A549 (cell line): ENCODE results near the gene LRRC41.

Experiments used
- EP300 ChIP-seq, 2 experiments: fragments of >200 bp; sonication (Bioruptor Twin); formaldehyde crosslinking; IDR thresholded peaks; 2 replicates in 1 of 2; 3 replicates in 1 of 2; pipeline ENCODE4 v1.6.1; 2016 to 2017
- FOSB ChIP-seq: fragments of 250-450 bp; sonication (Bioruptor Pico); IDR thresholded peaks from 2 replicates; pipeline ENCODE4 v1.5.0; 2020; ENCODE audit warnings: mild to moderate bottlenecking, moderate library complexity
- JUN ChIP-seq, 2 experiments: fragments of >200 bp; sonication (Bioruptor Twin); formaldehyde crosslinking; IDR thresholded peaks; 2 replicates in 1 of 2; 3 replicates in 1 of 2; pipeline ENCODE4 v1.6.1; 2016 to 2017
- POLR2A ChIP-seq: IDR thresholded peaks from 2 replicates; pipeline ENCODE4 v1.6.1; 2012; ENCODE audit warnings: mild to moderate bottlenecking, low read length
- RFX5 ChIP-seq: fragments of 450-650 bp; IDR thresholded peaks from 2 replicates; pipeline ENCODE4 v1.7.1; 2014; ENCODE audit warnings: antibody characterized with exemption, mild to moderate bottlenecking, moderate library complexity
- TF ChIP-seq, protein P1 (sequence below): fragments of 250-450 bp; sonication (Bioruptor Pico); IDR thresholded peaks from 2 replicates; pipeline ENCODE4 v1.5.0; 2021; ENCODE audit warnings: mild to moderate bottlenecking, moderate library complexity, borderline replicate concordance

DNA sequence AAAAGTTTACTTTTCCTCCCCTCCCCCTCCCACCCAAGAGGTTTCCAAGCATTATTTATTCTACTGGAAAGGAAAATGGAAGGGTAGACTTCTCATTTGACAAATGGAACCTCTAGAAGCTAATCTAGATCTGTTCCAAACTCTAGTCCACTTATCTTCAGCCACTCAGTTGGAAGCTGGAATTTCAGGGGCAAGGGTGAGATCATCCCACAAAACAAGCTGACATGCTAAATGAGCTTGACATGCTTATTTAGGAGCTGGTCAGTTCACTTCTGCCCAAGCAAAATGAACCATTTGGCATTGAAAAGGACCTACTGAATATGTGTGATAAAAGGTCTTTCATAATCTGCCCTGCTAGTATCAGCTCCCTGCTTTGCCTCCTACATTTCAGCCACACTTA lies 5.0 kb downstream of the LRRC41 start:
- TF ChIP-seq POLR2A (no peak), RFX5 (no peak), FOSB (CRISPR knock-in tag) (no peak), JUN (IDR thresholded peaks at IDR 0.05) (no peak), EP300 (IDR thresholded peaks at IDR 0.05) (no peak)
- TF ChIP-seq, protein P1, sequence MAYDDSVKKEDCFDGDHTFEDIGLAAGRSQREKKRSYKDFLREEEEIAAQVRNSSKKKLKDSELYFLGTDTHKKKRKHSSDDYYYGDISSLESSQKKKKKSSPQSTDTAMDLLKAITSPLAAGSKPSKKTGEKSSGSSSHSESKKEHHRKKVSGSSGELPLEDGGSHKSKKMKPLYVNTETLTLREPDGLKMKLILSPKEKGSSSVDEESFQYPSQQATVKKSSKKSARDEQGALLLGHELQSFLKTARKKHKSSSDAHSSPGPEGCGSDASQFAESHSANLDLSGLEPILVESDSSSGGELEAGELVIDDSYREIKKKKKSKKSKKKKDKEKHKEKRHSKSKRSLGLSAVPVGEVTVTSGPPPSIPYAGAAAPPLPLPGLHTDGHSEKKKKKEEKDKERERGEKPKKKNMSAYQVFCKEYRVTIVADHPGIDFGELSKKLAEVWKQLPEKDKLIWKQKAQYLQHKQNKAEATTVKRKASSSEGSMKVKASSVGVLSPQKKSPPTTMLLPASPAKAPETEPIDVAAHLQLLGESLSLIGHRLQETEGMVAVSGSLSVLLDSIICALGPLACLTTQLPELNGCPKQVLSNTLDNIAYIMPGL, result no peak
